Measurements from ENCODE around the gene AGBL5. TPM values are rescaled to one million over a fixed set of nuclear protein-coding genes. Genes with fewer than 3 reads are reported as not detected.

AGBL5 gene
- total RNA-seq, 1 experiment from 2014 or later, result 40.0 TPM

- Histone ChIP-seq H3K79me2 (ENCODE audit: insufficient read depth, low read length) (no peaks in the 10 kb centered on the region), H3K27ac (ENCODE audit: low read depth, low read length) (no peak overlapping the region), H3K27me3 (ENCODE audit: insufficient read depth, low read length) (no peaks in the 10 kb centered on the region), H4K20me1 (ENCODE audit: insufficient read depth) (no peaks in the 10 kb centered on the region), H2AFZ (ENCODE audit: low read depth, low read length, poor library complexity, severe bottlenecking) (no peak overlapping the region), H3K9me3 (ENCODE audit: control insufficient read depth in 1 of 2, insufficient read depth in 1 of 2, low read depth in 1 of 2, low read length in 2 of 2) (no peaks in the 10 kb centered on the region), H3K4me3 (replicated peaks in 1 of 2; ENCODE audit: low read depth in 1 of 2, low read length in 2 of 2) (no peak overlapping the region), H3K9me2 (ENCODE audit: insufficient read depth) (no peaks in the 10 kb centered on the region), H3K4me2 (ENCODE audit: low read length) (no peak overlapping the region), H3K36me3 (ENCODE audit: control insufficient read depth in 1 of 2, insufficient read depth in 2 of 2, low read length in 2 of 2) (no peaks in the 10 kb centered on the region), H3K4me1 (ENCODE audit: control insufficient read depth in 1 of 2, insufficient read depth in 2 of 2, low read length in 2 of 2) (peaks cover 0 to 9% of the 10 kb centered on the region in 2 experiments; a peak in 1 of 4 replicates), H3K9ac (ENCODE audit: low read length) (no peak overlapping the region)
- intact Hi-C loops (cut with micrococcal nuclease), result loop anchor here (5.0 kb wide), 1 partner anchor 120 kb away; the partner anchor contains the start of gene CAD
- CTCF ChIA-PET, result interaction anchor here (1.0 to 1.6 kb wide), 3 partner anchors 94 to 182 kb away, joined by 3 to 4 read pairs (median 3); no protein-coding TSS in a partner anchor
- no peak for TF ChIP-seq YY1 (IDR thresholded peaks at IDR 0.05; ENCODE audit: extremely low read depth, insufficient replicate concordance, low read depth, low read length)
- POLR2A ChIA-PET, result no interaction called here
- no peak for ATAC-seq
- DNase-seq (ENCODE audit: low read depth, low spot score), result no peak
- BruUV-seq (replicated peaks), result no TSS peak
- RAD21 ChIA-PET (ENCODE audit: low non-redundant PET in 1 of 2, low total read pairs in 2 of 2, uncharacterized antibody in 2 of 2, unreplicated experiment in 2 of 2), result interaction anchor here in 1 of 2 experiments (0.8 kb wide), 1 partner anchor 135 kb away, joined by 3 read pairs; no protein-coding TSS in a partner anchor
Measured at GRCh38 chr2:27097341-27097740, 45.9 kb downstream of the AGBL5 start.

GRCh38 chr2:27099334-27099955 is 48.0 kb downstream of the AGBL5 start:
- Histone ChIP-seq H3K4me2 (ENCODE audit: low read length) (no peak overlapping the region), H3K4me1 (ENCODE audit: control insufficient read depth in 1 of 2, insufficient read depth in 2 of 2, low read length in 2 of 2) (peaks cover 0 to 9% of the 10 kb centered on the region in 2 experiments; a peak in 1 of 4 replicates), H3K9ac (ENCODE audit: low read length) (no peak overlapping the region), H3K27ac (ENCODE audit: low read depth, low read length) (no peak overlapping the region), H4K20me1 (ENCODE audit: insufficient read depth) (no peaks in the 10 kb centered on the region), H3K27me3 (ENCODE audit: insufficient read depth, low read length) (no peaks in the 10 kb centered on the region), H3K4me3 (replicated peaks in 1 of 2; ENCODE audit: low read depth in 1 of 2, low read length in 2 of 2) (no peak overlapping the region), H3K9me2 (ENCODE audit: insufficient read depth) (no peaks in the 10 kb centered on the region), H2AFZ (ENCODE audit: low read depth, low read length, poor library complexity, severe bottlenecking) (no peak overlapping the region), H3K9me3 (ENCODE audit: control insufficient read depth in 1 of 2, insufficient read depth in 1 of 2, low read depth in 1 of 2, low read length in 2 of 2) (no peaks in the 10 kb centered on the region), H3K36me3 (ENCODE audit: control insufficient read depth in 1 of 2, insufficient read depth in 2 of 2, low read length in 2 of 2) (no peaks in the 10 kb centered on the region), H3K79me2 (ENCODE audit: insufficient read depth, low read length) (no peaks in the 10 kb centered on the region)
- TF ChIP-seq, protein P1, sequence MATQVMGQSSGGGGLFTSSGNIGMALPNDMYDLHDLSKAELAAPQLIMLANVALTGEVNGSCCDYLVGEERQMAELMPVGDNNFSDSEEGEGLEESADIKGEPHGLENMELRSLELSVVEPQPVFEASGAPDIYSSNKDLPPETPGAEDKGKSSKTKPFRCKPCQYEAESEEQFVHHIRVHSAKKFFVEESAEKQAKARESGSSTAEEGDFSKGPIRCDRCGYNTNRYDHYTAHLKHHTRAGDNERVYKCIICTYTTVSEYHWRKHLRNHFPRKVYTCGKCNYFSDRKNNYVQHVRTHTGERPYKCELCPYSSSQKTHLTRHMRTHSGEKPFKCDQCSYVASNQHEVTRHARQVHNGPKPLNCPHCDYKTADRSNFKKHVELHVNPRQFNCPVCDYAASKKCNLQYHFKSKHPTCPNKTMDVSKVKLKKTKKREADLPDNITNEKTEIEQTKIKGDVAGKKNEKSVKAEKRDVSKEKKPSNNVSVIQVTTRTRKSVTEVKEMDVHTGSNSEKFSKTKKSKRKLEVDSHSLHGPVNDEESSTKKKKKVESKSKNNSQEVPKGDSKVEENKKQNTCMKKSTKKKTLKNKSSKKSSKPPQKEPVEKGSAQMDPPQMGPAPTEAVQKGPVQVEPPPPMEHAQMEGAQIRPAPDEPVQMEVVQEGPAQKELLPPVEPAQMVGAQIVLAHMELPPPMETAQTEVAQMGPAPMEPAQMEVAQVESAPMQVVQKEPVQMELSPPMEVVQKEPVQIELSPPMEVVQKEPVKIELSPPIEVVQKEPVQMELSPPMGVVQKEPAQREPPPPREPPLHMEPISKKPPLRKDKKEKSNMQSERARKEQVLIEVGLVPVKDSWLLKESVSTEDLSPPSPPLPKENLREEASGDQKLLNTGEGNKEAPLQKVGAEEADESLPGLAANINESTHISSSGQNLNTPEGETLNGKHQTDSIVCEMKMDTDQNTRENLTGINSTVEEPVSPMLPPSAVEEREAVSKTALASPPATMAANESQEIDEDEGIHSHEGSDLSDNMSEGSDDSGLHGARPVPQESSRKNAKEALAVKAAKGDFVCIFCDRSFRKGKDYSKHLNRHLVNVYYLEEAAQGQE (IDR thresholded peaks at IDR 0.05; ENCODE audit: low read depth), result no peak
- TF ChIP-seq ZFX (IDR thresholded peaks at IDR 0.05) (no peak), SIN3A (IDR thresholded peaks at IDR 0.05; ENCODE audit: low read depth) (no peak), ZNF274 (IDR thresholded peaks at IDR 0.05; ENCODE audit: low read depth, low read length) (no peak), EZH2phosphoT487 (IDR thresholded peaks at IDR 0.05; ENCODE audit: borderline replicate concordance) (no peak), POLR2A (IDR thresholded peaks at IDR 0.05; ENCODE audit: borderline replicate concordance, extremely low read depth, insufficient read depth, insufficient read length) (no peak), SRF (IDR thresholded peaks at IDR 0.05; ENCODE audit: low read depth) (no peak), EGR1 (IDR thresholded peaks at IDR 0.05; ENCODE audit: low read depth) (no peak), TCF7L2 (IDR thresholded peaks at IDR 0.05; ENCODE audit: borderline replicate concordance, extremely low read depth, insufficient read depth, insufficient read length) (no peak), YY1 (IDR thresholded peaks at IDR 0.05; ENCODE audit: extremely low read depth, insufficient replicate concordance, low read depth, low read length) (no peak)
- ChIA-PET CTCF (interaction anchor here (0.9 to 1.5 kb wide), 8 partner anchors 12 to 253 kb away, joined by 3 to 6 read pairs (median 4); partner anchors contain the start of genes KHK and TRIM54), POLR2A (no interaction called here), RAD21 (ENCODE audit: low non-redundant PET in 1 of 2, low total read pairs in 2 of 2, uncharacterized antibody in 2 of 2, unreplicated experiment in 2 of 2) (interaction anchor here in 1 of 2 experiments (0.7 to 0.9 kb wide), 2 partner anchors 180 to 204 kb away, joined by 3 to 4 read pairs; no protein-coding TSS in a partner anchor)
- BruUV-seq (replicated peaks), result no TSS peak
- intact Hi-C loops (cut with micrococcal nuclease), result loop anchor here (2.0 to 5.0 kb wide), 2 partner anchors 118 to 181 kb away; partner anchors contain the start of gene CAD
- DNase-seq (ENCODE audit: low read depth, low spot score) (no peak), ATAC-seq (no peak)

Data from HCT116 (cell line).